ENCODE data around the gene CTNNA2.

- no peak for TF ChIP-seq EZH2 (IDR thresholded peaks at IDR 0.05; ENCODE audit: borderline replicate concordance, low read depth, low read length, severe bottlenecking)
- TF ChIP-seq, protein P1, sequence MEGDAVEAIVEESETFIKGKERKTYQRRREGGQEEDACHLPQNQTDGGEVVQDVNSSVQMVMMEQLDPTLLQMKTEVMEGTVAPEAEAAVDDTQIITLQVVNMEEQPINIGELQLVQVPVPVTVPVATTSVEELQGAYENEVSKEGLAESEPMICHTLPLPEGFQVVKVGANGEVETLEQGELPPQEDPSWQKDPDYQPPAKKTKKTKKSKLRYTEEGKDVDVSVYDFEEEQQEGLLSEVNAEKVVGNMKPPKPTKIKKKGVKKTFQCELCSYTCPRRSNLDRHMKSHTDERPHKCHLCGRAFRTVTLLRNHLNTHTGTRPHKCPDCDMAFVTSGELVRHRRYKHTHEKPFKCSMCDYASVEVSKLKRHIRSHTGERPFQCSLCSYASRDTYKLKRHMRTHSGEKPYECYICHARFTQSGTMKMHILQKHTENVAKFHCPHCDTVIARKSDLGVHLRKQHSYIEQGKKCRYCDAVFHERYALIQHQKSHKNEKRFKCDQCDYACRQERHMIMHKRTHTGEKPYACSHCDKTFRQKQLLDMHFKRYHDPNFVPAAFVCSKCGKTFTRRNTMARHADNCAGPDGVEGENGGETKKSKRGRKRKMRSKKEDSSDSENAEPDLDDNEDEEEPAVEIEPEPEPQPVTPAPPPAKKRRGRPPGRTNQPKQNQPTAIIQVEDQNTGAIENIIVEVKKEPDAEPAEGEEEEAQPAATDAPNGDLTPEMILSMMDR (IDR thresholded peaks at IDR 0.05; ENCODE audit: borderline replicate concordance, extremely low read depth, low read length, poor library complexity, severe bottlenecking): no peak
Measured at GRCh38 chr2:80515964-80516363, 1003.1 kb downstream of the CTNNA2 start.
